HG03103 (cell line): ENCODE results near the gene GTF2H2C.
"Not testable (repeated sequence)": the region's sequence is repeated elsewhere in the genome, so short reads cannot be mapped to it uniquely, and the experiment has no call there.

Experiments used
- ATAC-seq: cut with Tn5 transposase; IDR thresholded peaks from one replicate; pipeline ENCODE4 v1.9.1; 2021; ENCODE audit warnings: low read depth; ENCODE audit not compliant: unreplicated experiment

Gene GTF2H2C

DNA sequence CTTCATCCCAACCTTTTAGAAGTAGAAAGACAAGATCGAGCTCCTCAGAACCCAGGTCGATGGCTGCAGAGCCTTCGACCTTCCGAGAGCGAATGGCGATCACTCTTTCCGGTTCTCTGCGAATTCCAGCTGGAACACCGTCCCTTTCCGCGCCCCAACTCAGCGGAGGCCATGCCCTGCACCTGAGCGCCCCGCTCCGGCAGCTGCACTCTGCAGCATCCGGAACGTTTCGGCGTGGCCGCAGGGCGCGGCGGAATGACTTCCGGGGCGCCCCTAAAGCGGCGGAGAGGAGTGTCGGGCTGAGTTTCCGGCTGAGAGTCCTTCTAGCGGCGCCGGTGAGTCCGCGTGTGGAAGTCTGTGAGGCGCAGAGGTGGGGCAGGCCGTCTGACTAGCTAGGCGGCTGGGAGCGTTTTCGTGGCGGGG lies at the start of gene GTF2H2C:
Gene GTF2H2C (plus strand): TSS at position 284 of the 423 bp plus-strand sequence. CDS start 4,942 bp downstream, outside the sequence.
- ATAC-seq = peak; percentile 99

DNA sequence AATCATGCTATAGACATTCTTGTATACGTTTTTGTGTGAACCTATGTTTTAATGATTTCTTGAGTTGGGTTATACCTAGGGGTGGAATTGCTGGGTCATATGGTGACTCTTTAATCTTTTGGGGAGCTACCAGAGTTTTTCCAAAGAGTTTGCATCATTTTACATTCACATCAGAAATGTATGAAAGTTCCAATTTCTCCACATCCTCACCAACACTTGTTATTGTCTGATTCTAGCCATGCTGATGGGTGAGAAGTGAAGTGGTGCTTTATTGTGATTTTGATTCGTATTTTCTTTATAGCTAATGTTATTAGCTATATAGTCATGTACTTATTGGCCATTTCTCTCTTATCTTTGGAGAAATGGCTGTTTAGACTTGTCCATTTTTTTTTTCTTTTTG lies 49.3 kb upstream of the GTF2H2C start:
- no peak for ATAC-seq

DNA sequence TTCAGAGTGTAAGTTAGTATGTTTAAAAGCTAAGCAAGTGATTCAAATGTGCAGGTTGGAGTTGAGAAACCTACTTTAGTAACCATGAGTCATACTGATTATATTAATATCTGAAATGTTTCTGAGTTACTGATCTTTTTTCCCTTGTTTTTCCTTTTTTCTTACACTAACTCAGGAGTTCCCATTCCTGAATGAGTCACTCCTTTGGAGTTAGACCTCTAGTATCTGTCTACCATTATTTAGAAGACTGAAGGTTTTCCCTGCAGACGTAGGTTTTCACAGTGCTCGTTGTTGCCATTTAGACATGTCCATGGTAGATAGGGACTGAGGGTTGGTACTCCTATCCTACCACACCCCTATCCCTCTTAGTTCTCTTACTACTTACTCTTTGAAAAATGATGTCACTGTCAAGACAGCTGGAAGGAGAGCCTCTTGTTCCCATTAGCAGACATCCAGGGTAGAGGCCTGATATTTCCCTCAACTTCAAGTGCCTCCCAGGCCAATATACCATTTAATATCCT lies 47.2 kb upstream of the GTF2H2C start:
- no peak for ATAC-seq

DNA sequence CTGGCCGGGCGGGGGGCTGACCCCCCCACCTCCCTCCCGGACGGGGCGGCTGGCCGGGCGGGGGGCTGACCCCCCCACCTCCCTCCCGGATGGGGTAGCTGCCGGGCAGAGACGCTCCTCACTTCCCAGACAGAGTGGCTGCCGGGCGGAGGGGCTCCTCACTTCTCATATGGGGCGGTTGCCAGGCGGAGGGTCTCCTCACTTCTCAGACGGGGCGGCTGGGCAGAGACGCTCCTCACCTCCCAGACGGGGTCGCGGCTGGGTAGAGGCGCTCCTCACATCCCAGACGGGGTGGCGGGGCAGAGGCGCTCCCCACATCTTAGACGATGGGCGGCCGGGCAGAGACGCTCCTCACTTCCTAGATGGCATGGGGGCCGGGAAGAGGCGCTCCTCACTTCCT lies 44.4 kb upstream of the GTF2H2C start:
- not testable (repeated sequence) for ATAC-seq

DNA sequence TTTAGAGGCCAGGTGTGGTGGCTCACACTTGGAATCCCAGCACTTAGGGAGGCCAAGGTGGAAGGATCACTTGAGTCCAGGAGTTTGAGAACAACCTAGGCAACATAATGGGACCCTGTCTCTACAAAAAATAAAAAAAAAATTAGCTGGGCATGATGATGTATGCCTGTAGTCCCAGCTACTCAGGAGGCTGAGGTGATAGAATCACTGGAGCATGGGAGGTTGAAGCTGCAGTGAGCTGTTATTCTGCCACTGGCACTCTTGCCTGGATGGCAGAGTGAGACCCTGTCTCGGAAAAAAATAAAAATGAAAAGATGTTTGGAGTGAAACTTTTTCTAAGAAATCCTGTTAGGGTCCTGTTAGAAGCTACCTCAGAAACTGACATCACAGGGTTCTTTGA lies 43.2 kb upstream of the GTF2H2C start:
- ATAC-seq = no peak

DNA sequence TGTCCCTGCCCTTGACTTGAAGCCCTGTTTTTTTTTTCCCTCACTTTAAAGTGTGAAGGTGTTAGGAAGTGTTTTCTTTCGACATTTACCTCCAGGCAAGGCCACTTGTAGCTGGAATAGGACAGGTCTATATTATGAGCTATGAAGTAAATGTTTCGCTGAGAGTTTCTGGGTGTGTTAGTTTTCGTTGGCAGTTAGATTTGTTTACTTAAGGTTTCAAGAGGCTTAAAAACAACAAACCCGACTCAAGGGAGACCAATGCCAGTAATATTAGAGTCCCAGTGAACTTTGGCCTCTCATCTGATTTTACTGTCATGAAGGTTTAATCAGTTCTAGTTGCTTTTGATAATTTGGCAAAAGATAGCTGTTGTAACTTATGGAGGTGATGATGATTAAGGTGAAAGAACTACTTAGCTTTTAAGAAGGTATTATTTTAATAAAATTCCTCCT lies 42.2 kb upstream of the GTF2H2C start:
- ATAC-seq = no peak

DNA sequence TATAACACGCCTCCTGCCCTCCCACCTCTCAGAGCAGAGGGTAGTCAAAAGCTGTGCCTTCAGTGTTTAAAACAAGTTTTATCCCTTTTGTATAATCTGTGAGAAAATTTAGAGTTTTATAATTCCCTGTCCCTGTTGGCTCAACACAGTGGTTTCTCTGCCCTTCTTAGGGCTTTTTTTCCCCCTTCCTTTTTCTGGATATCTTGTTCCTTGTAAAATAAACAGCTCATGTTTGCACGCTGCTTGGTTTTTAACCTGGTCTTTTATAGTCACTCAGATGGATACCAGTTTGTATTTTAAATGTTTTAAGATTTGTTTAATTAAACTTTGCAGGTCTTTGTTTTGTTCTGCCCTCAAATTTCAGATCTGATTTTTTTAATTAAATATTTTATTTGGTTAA lies 40.7 kb upstream of the GTF2H2C start:
- no peak for ATAC-seq

DNA sequence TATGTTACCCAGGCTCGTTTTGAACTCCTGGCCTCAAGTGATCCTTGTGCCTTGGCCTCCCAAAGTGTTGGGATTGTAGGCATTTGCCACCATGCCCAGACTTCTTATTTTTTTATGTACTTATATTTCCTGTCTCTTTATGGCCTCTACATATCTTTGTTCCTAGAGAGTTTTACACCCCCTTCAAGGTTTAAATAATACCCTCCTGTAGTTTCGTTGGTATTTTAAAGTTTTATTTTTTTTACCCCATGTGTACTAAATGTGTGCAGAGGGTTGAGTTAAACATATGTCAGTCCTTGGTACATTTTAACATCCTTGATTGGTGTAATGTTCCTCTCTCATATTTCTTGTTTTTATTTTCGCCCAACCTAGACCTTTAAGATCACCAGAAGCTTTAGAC lies 38.0 kb upstream of the GTF2H2C start:
- no peak for ATAC-seq

DNA sequence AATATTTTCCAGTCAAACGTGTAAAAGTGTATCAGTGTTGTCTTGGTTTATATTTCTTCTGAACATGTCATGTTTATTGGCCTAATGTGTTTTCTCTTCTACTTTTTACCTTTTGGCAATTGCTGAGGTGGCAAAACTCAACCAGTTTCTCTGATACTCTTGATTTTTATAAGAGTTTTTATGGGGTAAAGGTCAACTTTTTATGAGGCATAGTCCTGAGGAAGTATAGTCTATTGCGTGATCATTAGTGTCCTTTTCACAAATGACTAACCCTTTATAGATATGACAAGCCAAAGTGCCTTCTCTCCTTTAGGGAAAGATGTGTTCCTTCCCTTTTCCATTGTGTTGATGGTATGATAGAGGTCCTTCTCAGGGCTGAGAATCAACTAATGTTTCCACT lies 34.5 kb upstream of the GTF2H2C start:
- no peak for ATAC-seq

DNA sequence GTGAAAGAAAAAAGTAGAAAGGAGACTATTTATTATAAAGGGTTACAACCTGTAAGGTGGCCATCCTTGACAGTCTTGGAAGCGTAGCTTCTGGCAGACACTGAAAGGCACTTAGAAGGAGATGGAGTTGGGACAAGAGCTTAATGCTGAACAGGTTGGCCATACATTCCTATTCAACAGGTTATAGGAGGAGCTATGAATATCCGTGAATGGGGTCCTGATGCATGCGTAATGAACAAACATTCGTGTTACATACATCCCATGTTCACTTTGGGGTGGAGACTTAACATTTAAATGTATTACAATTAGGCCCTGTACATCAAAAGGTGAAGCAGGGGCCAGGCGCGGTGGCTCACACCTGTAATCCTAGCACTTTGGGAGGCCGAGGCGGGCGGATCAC lies 33.3 kb upstream of the GTF2H2C start:
- ATAC-seq = no peak

DNA sequence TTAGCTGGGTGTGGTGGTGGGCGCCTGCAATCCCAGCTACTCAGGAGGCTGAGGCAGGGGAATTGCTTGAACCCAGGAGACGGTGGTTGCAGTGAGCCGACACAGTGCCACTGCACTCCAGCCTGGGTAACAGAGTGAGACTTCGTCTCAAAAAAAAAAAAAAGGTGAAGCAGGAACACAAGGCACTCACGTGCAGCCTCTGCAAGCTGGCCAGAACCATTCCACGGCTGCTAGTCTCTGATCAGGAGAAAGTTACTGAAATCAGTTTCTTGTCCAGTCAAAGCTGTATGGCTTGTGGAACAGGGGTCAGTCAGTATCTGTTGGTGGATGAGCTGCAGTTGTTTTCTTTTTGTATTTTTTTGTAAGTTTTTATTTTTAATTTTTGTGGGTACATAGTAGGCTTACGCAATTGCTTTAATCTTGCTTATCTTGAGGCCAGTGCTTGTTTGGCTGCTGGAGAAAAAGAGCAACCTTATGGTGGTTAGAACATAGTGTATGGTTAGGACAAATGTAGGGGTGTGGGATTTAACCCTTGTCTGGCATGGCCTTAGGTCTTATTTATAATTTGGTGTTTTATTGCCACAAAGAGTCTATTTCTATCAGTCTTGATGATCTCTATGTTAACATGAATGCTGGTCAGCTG lies 32.7 kb upstream of the GTF2H2C start:
- no peak for ATAC-seq

DNA sequence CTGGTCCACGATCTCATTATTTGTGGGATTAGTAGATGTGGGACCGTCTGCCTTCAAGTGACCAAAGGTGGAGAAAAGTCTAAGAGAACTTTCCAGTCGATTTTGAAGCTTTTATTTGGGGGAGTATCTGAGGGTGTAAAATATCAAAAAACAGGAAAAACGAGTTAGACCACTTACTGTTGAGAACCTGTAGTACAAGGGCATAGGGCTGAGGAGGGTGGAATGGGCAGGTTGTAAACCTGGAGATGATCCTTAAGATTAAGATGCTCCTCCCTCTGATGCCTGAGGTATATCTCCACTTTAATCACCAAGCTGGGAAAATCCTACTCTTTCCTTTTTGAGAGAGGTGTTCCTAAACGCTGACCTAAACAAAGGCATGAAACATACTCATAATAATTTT lies 32.0 kb upstream of the GTF2H2C start:
- no peak for ATAC-seq

DNA sequence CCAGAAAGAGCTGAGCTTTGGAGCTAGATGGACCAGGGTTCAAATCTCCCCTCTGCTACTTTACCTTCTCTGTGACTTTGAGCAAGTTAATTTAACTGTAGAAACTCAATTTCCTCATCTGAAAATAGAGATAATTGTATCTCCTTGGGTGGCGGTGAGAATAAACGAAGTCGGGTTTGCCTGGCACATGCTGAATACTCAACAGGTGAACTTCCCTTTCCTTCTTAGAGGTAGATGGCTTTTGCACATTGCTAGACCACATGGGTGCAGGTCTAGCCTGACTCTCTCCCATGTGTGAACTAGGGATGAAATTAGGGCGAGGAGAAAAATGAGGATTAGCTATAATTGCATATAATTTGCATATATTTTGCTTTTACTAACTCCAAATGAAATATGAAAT lies 31.4 kb upstream of the GTF2H2C start:
- ATAC-seq = no peak

DNA sequence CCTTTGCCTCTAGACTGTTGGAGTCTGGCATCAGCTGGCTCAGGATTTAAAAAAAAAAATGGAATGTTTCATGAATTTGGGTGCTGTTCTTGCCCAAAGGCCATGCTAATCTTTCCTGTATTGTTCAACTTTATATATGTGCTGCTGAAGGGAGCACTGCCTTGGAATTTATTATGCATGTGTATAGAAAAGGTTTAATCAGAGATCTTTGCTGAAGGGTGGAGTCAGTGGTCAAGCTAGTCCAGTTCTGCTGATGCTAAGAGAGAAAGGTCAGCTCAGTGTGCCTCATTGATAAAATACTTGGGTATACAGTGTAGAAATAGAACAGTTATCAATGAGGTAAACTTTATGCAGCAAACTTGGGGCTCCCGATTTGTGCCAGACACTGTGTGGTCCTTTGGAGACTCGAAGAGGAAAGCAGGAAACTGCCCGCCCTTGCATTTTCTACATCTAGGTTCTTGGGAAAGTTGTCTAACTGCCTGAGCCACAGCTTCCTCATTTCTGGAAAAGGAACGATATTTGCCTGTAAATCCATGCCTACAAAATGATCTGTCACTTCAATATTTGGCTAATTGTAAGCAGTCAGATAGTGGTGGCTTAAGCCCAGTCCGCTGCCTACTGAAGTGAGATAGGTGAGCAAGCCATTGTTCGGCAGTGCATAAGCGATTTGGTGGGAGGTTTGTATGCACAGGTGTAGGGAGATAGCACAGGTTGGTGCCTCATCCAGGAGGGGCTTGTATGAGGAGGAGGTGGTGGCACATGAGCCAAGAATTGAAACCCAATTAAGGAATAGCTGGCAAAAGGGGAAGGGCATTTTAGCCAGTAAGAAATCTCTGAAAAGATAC lies 29.2 kb upstream of the GTF2H2C start:
- ATAC-seq = no peak

DNA sequence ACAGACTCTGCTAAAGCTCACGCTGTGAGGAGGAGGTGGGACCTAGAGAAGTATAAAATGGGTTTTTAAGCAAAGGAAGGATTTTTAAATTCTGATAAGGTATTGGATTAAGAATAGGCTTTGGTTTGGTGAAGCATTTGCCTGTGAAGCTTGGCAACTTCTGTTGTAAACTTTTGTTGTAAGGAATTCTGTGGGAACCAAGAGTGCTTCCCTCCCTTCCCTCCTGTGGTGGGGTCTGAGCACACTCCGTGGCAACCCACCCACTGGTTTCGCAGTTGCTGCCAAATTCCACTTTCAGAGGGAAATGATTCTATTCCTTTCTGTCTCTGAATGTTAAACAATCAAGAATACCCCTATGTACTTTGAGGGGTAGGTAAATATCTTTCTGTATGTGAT lies 28.6 kb upstream of the GTF2H2C start:
- no peak for ATAC-seq

DNA sequence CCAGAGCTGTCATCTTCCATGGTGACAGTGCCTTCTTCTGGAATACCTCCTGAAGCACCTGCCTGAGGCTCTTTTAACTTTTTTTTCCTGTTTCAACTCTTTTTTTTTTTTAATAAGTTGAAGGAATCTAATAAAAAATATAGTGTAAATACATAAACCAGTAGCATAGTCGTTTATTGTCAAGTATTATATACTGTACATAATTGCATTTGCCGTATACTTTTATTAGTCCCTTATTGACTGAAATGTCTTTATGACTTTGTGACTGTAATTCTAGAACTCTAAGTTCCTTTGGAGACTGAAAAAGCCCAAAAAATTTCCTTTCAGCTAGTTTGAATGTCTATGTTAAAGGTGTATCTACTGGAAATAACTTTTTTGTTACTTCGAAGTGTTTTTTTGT lies 22.1 kb upstream of the GTF2H2C start:
- ATAC-seq = not testable (repeated sequence)

DNA sequence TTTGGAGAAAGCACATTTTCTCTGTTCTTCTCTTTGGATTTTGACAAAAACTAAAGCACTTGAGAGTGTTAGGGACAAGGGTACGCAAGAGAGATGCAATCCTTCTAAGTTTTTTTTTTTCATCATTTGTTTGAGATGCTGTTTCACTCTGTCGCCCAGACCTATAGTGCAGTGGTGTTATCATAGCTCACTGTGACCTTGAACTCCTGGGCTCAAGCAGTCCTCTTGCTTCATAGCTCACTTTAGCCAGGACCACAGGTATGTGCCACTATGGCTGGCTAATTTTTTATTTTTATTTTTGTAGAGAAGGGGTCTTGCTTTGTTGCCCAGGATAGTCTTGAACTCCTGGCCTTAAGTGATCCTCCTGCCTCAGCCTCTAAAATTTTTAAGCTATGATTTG lies 21.3 kb upstream of the GTF2H2C start:
- ATAC-seq = not testable (repeated sequence)

DNA sequence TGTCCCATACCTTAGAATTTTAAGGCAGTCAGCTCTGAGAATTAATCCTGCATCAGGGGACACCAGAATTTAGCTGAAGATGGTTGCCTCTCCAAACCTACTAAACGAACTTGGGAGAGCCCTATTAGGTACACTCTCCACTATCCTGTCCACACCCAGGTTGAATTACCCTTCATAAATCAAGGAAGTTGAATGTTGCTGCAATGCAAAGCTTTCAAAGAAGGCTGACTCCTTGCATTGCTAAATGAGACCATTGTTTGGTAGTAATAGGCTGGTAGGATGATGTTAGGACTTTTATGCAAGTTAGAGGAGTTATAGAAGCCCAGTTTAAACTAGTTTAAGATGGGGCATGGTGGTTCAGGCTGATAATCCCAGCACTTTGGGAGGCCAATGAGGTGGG lies 18.6 kb upstream of the GTF2H2C start:
- ATAC-seq = not testable (repeated sequence)

DNA sequence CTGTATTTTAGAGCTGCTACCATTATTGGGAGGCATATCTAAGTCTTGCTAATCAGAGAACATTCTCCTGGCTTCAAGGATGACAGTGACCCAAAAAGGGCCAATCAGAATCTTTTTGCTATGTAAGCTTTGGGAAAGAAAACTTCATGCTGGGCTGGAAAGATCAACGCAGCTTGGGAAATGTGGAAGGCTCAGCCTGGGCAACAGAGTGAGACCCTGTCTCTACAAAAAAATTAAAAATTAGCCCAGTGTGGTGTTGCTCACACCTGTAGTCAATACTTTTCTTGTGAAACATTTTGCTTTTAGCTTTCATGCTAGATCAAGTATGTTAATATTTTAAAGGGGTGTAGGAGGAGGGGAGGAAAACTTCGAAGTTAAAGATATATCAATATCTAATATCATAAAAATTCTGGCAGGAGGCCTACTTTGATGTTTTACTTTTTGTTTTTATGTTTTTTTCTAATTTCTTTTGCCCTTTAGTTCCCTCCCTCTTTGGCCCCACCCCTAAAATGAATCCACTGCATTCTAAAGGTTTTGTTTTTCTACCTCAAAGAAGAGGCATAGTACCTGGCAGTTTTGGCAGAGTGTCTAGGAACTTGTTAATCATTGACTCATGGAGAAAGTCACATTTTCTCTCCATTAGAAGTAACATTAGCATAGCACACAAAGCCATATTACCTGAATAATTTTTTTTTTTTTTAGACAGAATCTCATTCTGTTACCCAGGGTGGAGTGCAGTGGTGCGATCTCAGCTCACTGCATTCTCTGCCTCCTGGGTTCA lies 17.0 kb upstream of the GTF2H2C start:
- ATAC-seq = not testable (repeated sequence)

DNA sequence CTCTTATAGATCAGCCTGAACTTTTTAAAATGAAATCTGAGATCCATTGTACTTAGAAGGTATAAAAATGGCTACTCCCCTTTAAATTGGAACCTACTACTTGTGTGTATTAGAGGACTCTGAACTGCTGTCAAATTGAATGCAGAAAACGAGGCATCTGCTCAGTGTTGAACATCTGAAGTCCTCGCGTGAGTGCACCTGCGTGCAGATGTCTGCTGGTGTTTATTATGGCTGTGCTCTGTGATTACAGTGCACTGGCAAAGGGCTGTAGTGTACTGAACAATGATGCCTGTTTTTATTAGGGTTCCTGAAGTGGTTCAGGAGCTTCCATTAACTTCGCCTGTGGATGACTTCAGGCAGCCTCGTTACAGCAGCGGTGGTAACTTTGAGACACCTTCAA lies 15.4 kb upstream of the GTF2H2C start:
- not testable (repeated sequence) for ATAC-seq
